Measurements from ENCODE around the gene QKI. TPM values are rescaled to one million over a fixed set of nuclear protein-coding genes. Genes with fewer than 3 reads are reported as not detected.

The QKI gene
- total RNA-seq, 4 donors from 2014 or later, result 8.4 to 107 (median 37.1) TPM

DNA sequence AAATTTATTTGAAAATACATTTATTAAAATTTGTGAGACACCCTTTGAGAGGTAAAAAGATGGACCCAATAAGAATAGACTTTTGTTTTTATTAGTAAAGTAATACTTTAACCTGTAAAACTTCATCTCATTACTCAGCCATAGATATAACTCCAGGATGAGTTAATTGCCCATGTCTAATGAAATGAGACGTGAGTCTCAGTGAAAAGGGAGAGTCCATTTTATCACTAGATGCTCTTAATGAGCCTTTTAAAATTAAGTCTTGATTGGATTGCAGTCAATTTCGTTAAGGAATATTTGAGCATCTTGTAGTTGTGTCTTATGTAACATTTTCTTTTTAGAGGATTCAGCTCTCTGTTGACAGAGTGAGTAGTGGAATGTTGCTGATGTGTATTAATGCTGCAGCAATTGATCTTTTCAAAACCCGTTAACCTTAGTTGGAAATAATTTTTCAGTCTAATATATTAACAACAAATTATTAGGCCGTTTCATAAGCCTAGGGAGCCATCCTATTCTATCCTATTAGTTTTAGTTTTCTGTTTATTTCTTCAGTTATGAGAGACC lies 77.3 kb downstream of the QKI start:
- no peak overlapping the region for H3K27ac ChIP-seq

DNA sequence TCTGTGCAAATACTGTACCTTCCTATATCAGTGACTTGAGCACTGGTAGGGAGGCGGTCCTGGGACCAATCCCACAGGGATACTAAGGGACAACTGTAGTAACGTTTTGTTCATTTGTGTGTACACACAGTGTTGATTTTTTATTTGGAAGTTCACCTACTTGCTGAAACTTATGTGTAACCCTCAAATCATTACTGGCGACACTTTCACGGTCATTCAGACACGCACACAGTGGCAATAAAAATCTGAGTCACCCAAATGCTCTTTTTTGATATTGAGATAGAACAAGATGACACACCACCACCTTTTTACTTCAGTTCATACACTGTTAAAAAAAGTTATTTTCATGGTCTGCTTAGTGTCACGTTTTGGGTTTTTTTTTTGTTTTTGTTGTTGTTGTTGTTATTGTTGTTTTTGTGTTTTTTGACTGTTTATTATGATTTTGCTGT lies 79.8 kb downstream of the QKI start:
- Histone ChIP-seq H3K4me1 (no peaks in the 10 kb centered on the region), H3K36me3 (no peaks in the 10 kb centered on the region), H3K9me3 (no peaks in the 10 kb centered on the region), H3K4me3 (no peak overlapping the region), H3K27ac (no peak overlapping the region), H3K27me3 (no peaks in the 10 kb centered on the region)
- no peak for DNase-seq
- no peak for TF ChIP-seq POLR2A (IDR thresholded peaks at IDR 0.05)
- TF ChIP-seq, protein P1, sequence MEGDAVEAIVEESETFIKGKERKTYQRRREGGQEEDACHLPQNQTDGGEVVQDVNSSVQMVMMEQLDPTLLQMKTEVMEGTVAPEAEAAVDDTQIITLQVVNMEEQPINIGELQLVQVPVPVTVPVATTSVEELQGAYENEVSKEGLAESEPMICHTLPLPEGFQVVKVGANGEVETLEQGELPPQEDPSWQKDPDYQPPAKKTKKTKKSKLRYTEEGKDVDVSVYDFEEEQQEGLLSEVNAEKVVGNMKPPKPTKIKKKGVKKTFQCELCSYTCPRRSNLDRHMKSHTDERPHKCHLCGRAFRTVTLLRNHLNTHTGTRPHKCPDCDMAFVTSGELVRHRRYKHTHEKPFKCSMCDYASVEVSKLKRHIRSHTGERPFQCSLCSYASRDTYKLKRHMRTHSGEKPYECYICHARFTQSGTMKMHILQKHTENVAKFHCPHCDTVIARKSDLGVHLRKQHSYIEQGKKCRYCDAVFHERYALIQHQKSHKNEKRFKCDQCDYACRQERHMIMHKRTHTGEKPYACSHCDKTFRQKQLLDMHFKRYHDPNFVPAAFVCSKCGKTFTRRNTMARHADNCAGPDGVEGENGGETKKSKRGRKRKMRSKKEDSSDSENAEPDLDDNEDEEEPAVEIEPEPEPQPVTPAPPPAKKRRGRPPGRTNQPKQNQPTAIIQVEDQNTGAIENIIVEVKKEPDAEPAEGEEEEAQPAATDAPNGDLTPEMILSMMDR (IDR thresholded peaks at IDR 0.05), result no peak

More for the DNA sequence above, 77.3 kb downstream of the QKI start:
- Histone ChIP-seq H3K4me1 (no peaks in the 10 kb centered on the region), H3K36me3 (no peaks in the 10 kb centered on the region), H3K9me3 (no peaks in the 10 kb centered on the region), H3K4me3 (no peak overlapping the region), H3K27me3 (no peaks in the 10 kb centered on the region)
- TF ChIP-seq, protein P1 (IDR thresholded peaks at IDR 0.05), result no peak
- TF ChIP-seq POLR2A (IDR thresholded peaks at IDR 0.05), result no peak
- DNase-seq, result no peak

DNA sequence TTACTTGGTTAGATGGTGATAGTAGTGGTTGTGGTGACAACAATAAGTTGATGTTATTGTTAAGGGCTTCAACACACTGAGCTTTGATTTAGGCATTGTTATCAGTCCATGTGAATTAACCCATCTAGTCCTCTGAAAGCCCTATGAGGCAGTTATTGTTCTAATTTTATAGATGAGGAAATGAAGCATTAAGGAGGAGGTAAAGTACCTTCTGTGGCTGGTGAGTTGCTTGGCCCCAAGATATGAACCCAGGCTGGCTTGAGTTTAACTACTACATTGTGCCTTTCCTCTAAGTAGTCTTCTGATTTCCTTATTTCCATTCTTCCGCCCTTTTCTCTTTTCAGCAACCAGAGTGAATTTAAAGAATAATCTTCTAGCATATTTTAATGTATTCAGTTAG lies 81.7 kb downstream of the QKI start:
- TF ChIP-seq, protein P1 (IDR thresholded peaks at IDR 0.05), result no peak
- no peak for TF ChIP-seq POLR2A (IDR thresholded peaks at IDR 0.05)
- DNase-seq, result no peak
- Histone ChIP-seq H3K4me1 (no peaks in the 10 kb centered on the region), H3K36me3 (no peaks in the 10 kb centered on the region), H3K27me3 (no peaks in the 10 kb centered on the region), H3K4me3 (no peak overlapping the region), H3K27ac (no peak overlapping the region), H3K9me3 (no peaks in the 10 kb centered on the region)

DNA sequence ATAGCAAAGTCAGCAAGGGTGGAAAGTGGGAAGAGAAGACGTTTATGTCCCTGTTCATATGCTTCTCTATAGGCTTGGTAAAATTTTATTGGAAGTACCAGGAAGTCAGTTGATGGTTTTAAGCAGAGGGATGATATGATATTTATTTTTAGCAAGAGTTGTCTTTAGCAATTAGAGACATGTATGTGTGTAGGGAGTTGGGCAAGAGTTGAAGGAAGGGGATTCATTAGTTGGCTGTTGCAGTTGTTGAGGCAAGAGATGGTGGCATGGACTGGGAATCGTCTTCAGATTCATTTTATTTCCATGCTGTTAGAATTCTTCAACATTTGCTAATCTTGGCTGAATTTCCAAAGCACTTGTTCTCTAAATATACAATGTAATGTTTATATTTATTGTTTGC lies 85.6 kb downstream of the QKI start:
- Histone ChIP-seq H3K27me3 (no peaks in the 10 kb centered on the region), H3K36me3 (no peaks in the 10 kb centered on the region), H3K27ac (no peak overlapping the region), H3K9me3 (no peaks in the 10 kb centered on the region), H3K4me1 (peaks cover 0 to 5% (median 0%) of the 10 kb centered on the region in 4 donors), H3K4me3 (no peak overlapping the region)
- no peak for DNase-seq
- TF ChIP-seq, protein P1 (IDR thresholded peaks at IDR 0.05), result no peak
- no peak for TF ChIP-seq POLR2A (IDR thresholded peaks at IDR 0.05)

DNA sequence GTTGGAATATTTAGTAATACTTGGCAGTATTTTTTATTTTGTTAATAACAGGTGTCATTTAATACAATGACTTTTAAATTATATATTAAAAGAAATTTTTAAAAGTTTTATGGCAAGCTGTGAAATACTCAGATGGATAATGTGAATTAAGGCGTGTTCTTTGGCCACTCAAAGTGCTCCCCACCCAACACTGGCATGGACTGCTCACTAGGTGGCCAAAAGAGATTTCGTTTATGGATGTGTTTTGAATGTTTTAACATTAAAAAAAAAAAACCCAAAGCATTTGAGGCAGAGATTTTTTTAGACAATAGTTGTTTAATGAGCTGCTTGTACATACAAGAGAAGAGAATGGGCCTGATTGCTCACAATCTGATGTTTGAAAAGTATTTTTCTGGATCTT lies 86.5 kb downstream of the QKI start:
- Histone ChIP-seq H3K27ac (no peak overlapping the region), H3K4me1 (peaks cover 0 to 5% (median 0%) of the 10 kb centered on the region in 4 donors), H3K36me3 (no peaks in the 10 kb centered on the region), H3K4me3 (no peak overlapping the region), H3K9me3 (no peaks in the 10 kb centered on the region), H3K27me3 (no peaks in the 10 kb centered on the region)
- no peak for TF ChIP-seq POLR2A (IDR thresholded peaks at IDR 0.05)
- TF ChIP-seq, protein P1 (IDR thresholded peaks at IDR 0.05), result no peak
- no peak for DNase-seq

DNA sequence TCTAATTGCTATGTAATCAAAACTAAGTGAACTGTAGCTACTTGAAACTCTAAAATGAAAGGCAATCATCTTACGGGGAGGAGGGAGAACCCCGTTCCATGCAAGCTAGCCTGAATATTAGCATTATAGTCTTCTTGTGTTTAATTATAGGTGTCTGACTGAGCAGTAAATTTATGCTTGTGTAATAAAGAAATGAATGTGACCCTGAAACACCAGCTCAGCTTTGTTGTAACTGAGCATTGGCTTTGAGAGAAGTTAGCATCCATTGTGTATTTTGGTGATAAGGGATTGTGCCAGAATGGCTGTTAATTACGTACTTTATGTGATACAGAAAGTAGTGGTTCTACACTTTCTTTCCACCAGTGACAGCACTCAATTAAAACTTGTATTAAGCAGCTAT lies 86.9 kb downstream of the QKI start:
- no peak overlapping the region for H3K27ac ChIP-seq
- H3K9me3 ChIP-seq, result no peaks in the 10 kb centered on the region
- no peak overlapping the region for H3K4me3 ChIP-seq

More for the DNA sequence above, 86.9 kb downstream of the QKI start:
- TF ChIP-seq, protein P1 (IDR thresholded peaks at IDR 0.05), result no peak
- no peak for TF ChIP-seq POLR2A (IDR thresholded peaks at IDR 0.05)
- H3K36me3 ChIP-seq, result no peaks in the 10 kb centered on the region
- no peaks in the 10 kb centered on the region for H3K27me3 ChIP-seq
- no peak for DNase-seq
- H3K4me1 ChIP-seq, result peaks cover 0 to 5% (median 0%) of the 10 kb centered on the region in 4 donors
